Endothelial cell of umbilical vein (primary cell): ENCODE measurements around the gene PDE6B. TPM values are rescaled to one million over a fixed set of nuclear protein-coding genes. Genes with fewer than 3 reads are reported as not detected.

ENCODE experiments used
- BruUV-seq: library from RNA; stranded (reverse); fragments of 400-500 nt; replicated peaks from 2 replicates; lab custom pipeline; 2021; lab: Mats Ljungman, UMichigan
- CTCF ChIA-PET: fragments of 300-600, 350-600 bp; sonication (Branson Sonifier 250); formaldehyde crosslinking; loops from one replicate; lab custom pipeline; 2021; ENCODE audit warnings: antibody characterized with exemption, inconsistent platforms; lab: Charles Lee
- POLR2A ChIA-PET: fragments of 300-600, 350-600 bp; sonication (Branson Sonifier 250); formaldehyde crosslinking; loops from one replicate; lab custom pipeline; 2021; ENCODE audit warnings: antibody characterized with exemption, inconsistent platforms; lab: Charles Lee
- DNase-seq: peaks from one replicate; pipeline ENCODE4 v3.0.0-alpha.2; 2011; ENCODE audit warnings: low read depth, low spot score
- FAIRE-seq: peaks from 2 replicates; lab custom pipeline; 2011; peaks lifted over from hg19 to GRCh38; lab: Jason Lieb, UNC
- H2AFZ ChIP-seq: 2 replicates; pipeline ENCODE4 v1.6.0; 2012; ENCODE audit warnings: low read depth, low read length, control low read depth, inconsistent platforms
- H3K27ac ChIP-seq: 2 replicates; pipeline ENCODE4 v1.5.1; 2011; ENCODE audit warnings: low read depth, mild to moderate bottlenecking, control low read depth, low read length, moderate library complexity; ENCODE audit not compliant: insufficient read depth
- H3K27me3 ChIP-seq, 2 experiments: 2 replicates each; pipeline versions ENCODE4 v1.6.0 to v1.6.1; 2011; ENCODE audit warnings: low read length in 2 of 2, mixed read lengths in 1 of 2; ENCODE audit not compliant: control insufficient read depth in 2 of 2, insufficient read depth in 2 of 2
- H3K36me3 ChIP-seq, 2 experiments: 2 replicates in 1 of 2; 3 replicates in 1 of 2; pipeline ENCODE4 v1.5.1; 2011; ENCODE audit warnings: low read length in 2 of 2, mild to moderate bottlenecking in 1 of 2, moderate library complexity in 1 of 2; ENCODE audit not compliant: control insufficient read depth in 2 of 2, insufficient read depth in 2 of 2; ENCODE audit errors: extremely low read depth in 1 of 2
- H3K4me1 ChIP-seq: 3 replicates; pipeline ENCODE4 v1.5.1; 2011; ENCODE audit warnings: mild to moderate bottlenecking, low read length; ENCODE audit not compliant: control insufficient read depth, insufficient read depth; ENCODE audit errors: extremely low read depth
- H3K4me2 ChIP-seq: 2 replicates; pipeline ENCODE4 v1.6.1; 2011; ENCODE audit warnings: low read length, control low read depth, mixed read lengths; ENCODE audit not compliant: insufficient read depth
- H3K4me3 ChIP-seq, 3 experiments: fragments of 200-600 bp in 1 of 3; sonication (generic), shearing (Covaris generic) in 1 of 3; replicated peaks in 1 of 3; 2 replicates each; pipeline ENCODE4 v1.5.1; 2011 to 2016; ENCODE audit warnings: control low read depth in 3 of 3, low read length in 3 of 3, mild to moderate bottlenecking in 2 of 3, inconsistent platforms in 1 of 3, low read depth in 1 of 3, moderate library complexity in 1 of 3; ENCODE audit not compliant: insufficient read depth in 1 of 3
- H3K79me2 ChIP-seq: 2 replicates; pipeline ENCODE4 v1.6.0; 2012; ENCODE audit warnings: low read length, inconsistent platforms; ENCODE audit not compliant: control insufficient read depth, insufficient read depth
- H3K9ac ChIP-seq: replicated peaks from 2 replicates; pipeline ENCODE3; 2011; ENCODE audit warnings: low read length, control low read depth; ENCODE audit not compliant: insufficient read depth; ENCODE audit errors: extremely low read depth
- H3K9me1 ChIP-seq: replicated peaks from 3 replicates; pipeline ENCODE4 v1.6.0; 2011; ENCODE audit warnings: mild to moderate bottlenecking, low read length; ENCODE audit not compliant: control insufficient read depth, insufficient read depth; ENCODE audit errors: extremely low read depth
- H3K9me3 ChIP-seq: replicated peaks from 2 replicates; pipeline ENCODE4 v1.5.1; 2012; ENCODE audit warnings: low read length, inconsistent platforms; ENCODE audit not compliant: control insufficient read depth, insufficient read depth
- H4K20me1 ChIP-seq: replicated peaks from 2 replicates; pipeline ENCODE3; 2011; ENCODE audit warnings: mild to moderate bottlenecking, low read length; ENCODE audit not compliant: control insufficient read depth, insufficient read depth; ENCODE audit errors: extremely low read depth
- CTCF ChIP-seq, 2 donors: IDR thresholded peaks; 1 replicate in 1 of 2; 2 replicates in 1 of 2; pipeline ENCODE4 v1.5.1; 2011; ENCODE audit warnings: low read length in 2 of 2, mild to moderate bottlenecking in 2 of 2, moderate library complexity in 2 of 2, control low read depth in 1 of 2, inconsistent platforms in 1 of 2, low read depth in 1 of 2; ENCODE audit not compliant: insufficient read depth in 1 of 2; ENCODE audit errors: extremely low read depth in 1 of 2
- EZH2 ChIP-seq: IDR thresholded peaks from 2 replicates; pipeline ENCODE4 v1.6.1; 2012; ENCODE audit warnings: borderline replicate concordance, low read depth, mild to moderate bottlenecking, moderate library complexity, low read length, inconsistent platforms; ENCODE audit not compliant: severe bottlenecking
- FOS ChIP-seq: IDR thresholded peaks from 2 replicates; pipeline ENCODE4 v1.6.1; 2011; ENCODE audit warnings: mild to moderate bottlenecking, low read length, moderate library complexity, borderline replicate concordance; ENCODE audit not compliant: insufficient read depth
- GATA2 ChIP-seq: IDR thresholded peaks from 2 replicates; pipeline ENCODE4 v1.7.0; 2011; ENCODE audit warnings: low read depth, mild to moderate bottlenecking, moderate library complexity, mixed read lengths, low read length; ENCODE audit not compliant: insufficient read length, insufficient read depth
- JUN ChIP-seq: IDR thresholded peaks from 2 replicates; pipeline ENCODE4 v1.6.1; 2011; ENCODE audit warnings: borderline replicate concordance, low read depth; ENCODE audit not compliant: insufficient read length, insufficient read depth
- MAX ChIP-seq: IDR thresholded peaks from 2 replicates; pipeline ENCODE4 v1.6.1; 2011; ENCODE audit not compliant: insufficient read depth, insufficient read length
- MYC ChIP-seq: IDR thresholded peaks from one replicate; pipeline ENCODE4 v1.6.1; 2011; ENCODE audit warnings: mild to moderate bottlenecking, low read depth, low read length
- POLR2A ChIP-seq: IDR thresholded peaks from 2 replicates; pipeline ENCODE4 v1.6.1; 2012; ENCODE audit warnings: low read depth, mild to moderate bottlenecking, control low read depth, low read length
- POLR2AphosphoS5 ChIP-seq: IDR thresholded peaks from 2 replicates; pipeline ENCODE4 v1.6.1; 2012; ENCODE audit warnings: low read depth, mild to moderate bottlenecking, control low read depth, low read length, moderate library complexity; ENCODE audit not compliant: insufficient read depth
- dilution Hi-C: fragments of 300-500 bp; cut with MboI; formaldehyde crosslinking; loops from one replicate; pipeline ENCODE4 v1.15.0; 2019; ENCODE audit warnings: low sequenced_read_pairs; ENCODE audit not compliant: extremely low pct_ligation_motif_present
- intact Hi-C: fragments of 100-400 bp; cut with micrococcal nuclease; formaldehyde crosslinking; loops from one replicate; pipeline ENCODE4 v1.10.0; 2022
- polyA plus RNA-seq, 4 experiments: library from polyadenylated mRNA; depleted of rRNA in 3 of 4; stranded (reverse) in 3 of 4; unstranded in 1 of 4; fragments of >200 nt; gene quantifications; 2 replicates each; pipeline versions ENCODE4 v1.2.1 to v1.2.3, GENCODE V29; 2011 to 2012; ENCODE audit warnings: missing spikeins in 1 of 4
- total RNA-seq: library from RNA; stranded (reverse); gene quantifications from 2 replicates; pipeline ENCODE4 v1.2.3, GENCODE V29; 2021

PDE6B gene
- total and polyA plus RNA-seq, 2 donors (not counting 3 experiments of a cell fraction or from before 2014, with no cell fraction given): 0.77 to 1.8 TPM

GRCh38 chr4:612749-613125 is 12.6 kb upstream of the PDE6B start:
- ChIA-PET POLR2A (no interaction called here), CTCF (no interaction called here)
- Histone ChIP-seq H3K79me2 (no peaks in the 10 kb centered on the region), H3K4me1 (no peaks in the 10 kb centered on the region), H3K4me3 (no peak overlapping the region), H3K27me3 (no peaks in the 10 kb centered on the region), H2AFZ (no peak overlapping the region), H4K20me1 (no peaks in the 10 kb centered on the region), H3K9me1 (no peaks in the 10 kb centered on the region), H3K36me3 (no peaks in the 10 kb centered on the region), H3K4me2 (no peak overlapping the region), H3K9ac (no peak overlapping the region), H3K9me3 (no peaks in the 10 kb centered on the region), H3K27ac (no peak overlapping the region)
- intact Hi-C loops: no loop called here
- no peak for TF ChIP-seq CTCF (IDR thresholded peaks at IDR 0.05; ENCODE audit: extremely low read depth in 1 of 2, insufficient read depth in 1 of 2, low read depth in 1 of 2, low read length in 2 of 2)
- no peak for TF ChIP-seq MAX
- no peak for TF ChIP-seq POLR2AphosphoS5
- FAIRE-seq (no peak), DNase-seq (no peak)
- dilution Hi-C loops: no loop called here
- no TSS peak for BruUV-seq

- no peak for DNase-seq
- Histone ChIP-seq H3K9me1 (no peaks in the 10 kb centered on the region), H3K36me3 (no peaks in the 10 kb centered on the region), H2AFZ (no peak overlapping the region), H3K9me3 (no peaks in the 10 kb centered on the region), H3K27me3 (no peaks in the 10 kb centered on the region), H3K4me2 (no peak overlapping the region), H4K20me1 (no peaks in the 10 kb centered on the region), H3K4me3 (no peak overlapping the region), H3K9ac (no peak overlapping the region), H3K79me2 (no peaks in the 10 kb centered on the region), H3K4me1 (no peaks in the 10 kb centered on the region), H3K27ac (no peak overlapping the region)
- POLR2A ChIA-PET: no interaction called here
- TF ChIP-seq MYC (no peak), GATA2 (no peak), JUN (no peak), MAX (no peak), POLR2A (no peak), EZH2 (no peak), CTCF (IDR thresholded peaks at IDR 0.05; ENCODE audit: extremely low read depth in 1 of 2, insufficient read depth in 1 of 2, low read depth in 1 of 2, low read length in 2 of 2) (no peak), FOS (no peak), POLR2AphosphoS5 (no peak)
- dilution Hi-C loops (no loop called here), intact Hi-C loops (no loop called here)
- CTCF ChIA-PET: no interaction called here
- BruUV-seq: no TSS peak
- no peak for FAIRE-seq
Measured at GRCh38 chr4:613126-613525, 12.2 kb upstream of the PDE6B start.
